OCI-LY1 (cell line): ENCODE data around the gene ASXL2.

Source experiments
- CTCF ChIP-seq: fragments of 200-600 bp; sonication (generic), shearing (Covaris generic); IDR thresholded peaks from 2 replicates; pipeline ENCODE4 v1.5.1; 2017; ENCODE audit warnings: mild to moderate bottlenecking, antibody characterized with exemption, low read length, moderate library complexity, mixed read lengths
- EZH2 ChIP-seq: fragments of 200-600 bp; sonication (generic), shearing (Covaris generic); IDR thresholded peaks from 2 replicates; pipeline ENCODE4 v1.8.0; 2017; ENCODE audit warnings: borderline replicate concordance, mixed run types, mild to moderate bottlenecking, antibody characterized with exemption, low read length, moderate library complexity, mixed read lengths

- TF ChIP-seq CTCF = no peak
- no peak for TF ChIP-seq EZH2
These were observed 53.0 kb downstream of the ASXL2 start for GRCh38 chr2:25825238-25825637.
